ENCODE measurements around the gene TRAPPC14. TPM values are rescaled to one million over a fixed set of nuclear protein-coding genes. Genes with fewer than 3 reads are reported as not detected.

TRAPPC14 gene
- total and polyA plus RNA-seq, 2 of the 13 experiments (the other 11 are each of a cell fraction or from before 2014, with no cell fraction given), result 4.7 to 9.6 TPM

- TF ChIP-seq ARID3A (IDR thresholded peaks at IDR 0.05; ENCODE audit: low read depth, low read length) (no peak), CBFB (CRISPR knock-in tag; IDR thresholded peaks at IDR 0.05) (no peak), ZSCAN25 (CRISPR knock-in tag; IDR thresholded peaks at IDR 0.05) (0 out of 2 replicates have a peak, but pooled peaks have one; percentile 2), RBAK (CRISPR knock-in tag; IDR thresholded peaks at IDR 0.05) (peak; percentile 18; the same call in 1 of the 2 replicates), IRF1 (CRISPR knock-in tag; IDR thresholded peaks at IDR 0.05; ENCODE audit: low read depth) (no peak), ZNF790 (CRISPR knock-in tag; IDR thresholded peaks at IDR 0.05; ENCODE audit: borderline replicate concordance) (peak; percentile 46; the same call in 1 of the 2 replicates), KDM3A (CRISPR knock-in tag; IDR thresholded peaks at IDR 0.05; ENCODE audit: low read depth) (0 out of 2 replicates have a peak, but pooled peaks have one; percentile 37), ZNF616 (CRISPR knock-in tag; IDR thresholded peaks at IDR 0.05; ENCODE audit: low read depth) (0 out of 2 replicates have a peak, but pooled peaks have one; percentile 42), ZNF629 (CRISPR knock-in tag; conservative IDR thresholded peaks at IDR 0.05) (peak; percentile 93), KMT2B (CRISPR knock-in tag; IDR thresholded peaks at IDR 0.05) (no peak), ZNF562 (CRISPR knock-in tag; IDR thresholded peaks at IDR 0.05; ENCODE audit: borderline replicate concordance) (no peak), SIX4 (CRISPR knock-in tag; IDR thresholded peaks at IDR 0.05) (0 out of 2 replicates have a peak, but pooled peaks have one; percentile 11), ZNF800 (CRISPR knock-in tag; IDR thresholded peaks at IDR 0.05) (no peak), AHDC1 (CRISPR knock-in tag; IDR thresholded peaks at IDR 0.05; ENCODE audit: borderline replicate concordance) (no peak), ZSCAN21 (CRISPR knock-in tag; IDR thresholded peaks at IDR 0.05; ENCODE audit: borderline replicate concordance) (peak; percentile 22; the same call in 1 of the 2 replicates)
Observed at GRCh38 chr7:100126239-100126930, 32.1 kb downstream of the TRAPPC14 start (continued).

Measured in HepG2 (cell line).